Myocyte (in vitro differentiated cells): ENCODE measurements around the gene ASPM. TPM values are rescaled to one million over a fixed set of nuclear protein-coding genes. Genes with fewer than 3 reads are reported as not detected.

Experiments
- total RNA-seq: library from RNA; depleted of rRNA; stranded (reverse); fragments of >200 nt; gene quantifications from 2 replicates; pipeline ENCODE4 v1.2.3, GENCODE V29; 2014

Gene ASPM
- total RNA-seq, 1 donor from 2014 or later, result 0.64 TPM

Other genes with a start within 250 kb of the ASPM start
- not detected in 2 replicates for gene CFHR2, start 202.9 kb downstream of the ASPM start, total RNA-seq
- gene CFHR5, start 169.1 kb downstream of the ASPM start, total RNA-seq, result not detected in 2 replicates
- not detected in 2 replicates for gene F13B, start 79.4 kb downstream of the ASPM start, total RNA-seq
- 21.2 and 23.8 TPM in 2 replicates for gene ZBTB41, start 54.6 kb upstream of the ASPM start, total RNA-seq
- gene CRB1, start 121.6 kb upstream of the ASPM start, total RNA-seq, result 0.70 and 1.1 TPM in 2 replicates